ENCODE results near the gene TJP1.
"Not testable (repeated sequence)": the region's sequence is repeated elsewhere in the genome, so short reads cannot be mapped to it uniquely, and the experiment has no call there.

The TJP1 gene

DNA sequence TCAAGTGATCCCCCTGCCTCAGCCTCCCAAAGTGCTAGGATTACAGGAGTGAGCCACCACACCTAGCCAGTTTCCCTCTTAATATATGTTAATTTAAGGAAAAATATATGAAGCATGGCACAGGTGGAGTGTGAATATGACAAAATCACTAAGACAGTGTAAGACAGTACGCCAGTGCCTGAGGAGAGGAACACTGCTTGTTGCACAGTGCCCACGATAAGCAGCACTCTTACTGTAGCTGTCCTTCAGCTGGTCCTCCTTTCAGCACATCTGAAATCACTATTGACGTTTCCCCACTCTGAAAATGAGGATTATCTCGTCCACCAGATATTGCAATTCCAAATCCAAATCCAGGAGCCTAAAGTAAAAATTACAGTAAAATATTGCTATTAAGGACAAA, 49.3 kb downstream of the TJP1 start:
- H3K4me3 ChIP-seq (ENCODE audit: low read depth, low read length), result no peak overlapping the region
- TF ChIP-seq, protein P1, sequence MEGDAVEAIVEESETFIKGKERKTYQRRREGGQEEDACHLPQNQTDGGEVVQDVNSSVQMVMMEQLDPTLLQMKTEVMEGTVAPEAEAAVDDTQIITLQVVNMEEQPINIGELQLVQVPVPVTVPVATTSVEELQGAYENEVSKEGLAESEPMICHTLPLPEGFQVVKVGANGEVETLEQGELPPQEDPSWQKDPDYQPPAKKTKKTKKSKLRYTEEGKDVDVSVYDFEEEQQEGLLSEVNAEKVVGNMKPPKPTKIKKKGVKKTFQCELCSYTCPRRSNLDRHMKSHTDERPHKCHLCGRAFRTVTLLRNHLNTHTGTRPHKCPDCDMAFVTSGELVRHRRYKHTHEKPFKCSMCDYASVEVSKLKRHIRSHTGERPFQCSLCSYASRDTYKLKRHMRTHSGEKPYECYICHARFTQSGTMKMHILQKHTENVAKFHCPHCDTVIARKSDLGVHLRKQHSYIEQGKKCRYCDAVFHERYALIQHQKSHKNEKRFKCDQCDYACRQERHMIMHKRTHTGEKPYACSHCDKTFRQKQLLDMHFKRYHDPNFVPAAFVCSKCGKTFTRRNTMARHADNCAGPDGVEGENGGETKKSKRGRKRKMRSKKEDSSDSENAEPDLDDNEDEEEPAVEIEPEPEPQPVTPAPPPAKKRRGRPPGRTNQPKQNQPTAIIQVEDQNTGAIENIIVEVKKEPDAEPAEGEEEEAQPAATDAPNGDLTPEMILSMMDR (IDR thresholded peaks at IDR 0.05; ENCODE audit: low read depth, low read length), result no peak

DNA sequence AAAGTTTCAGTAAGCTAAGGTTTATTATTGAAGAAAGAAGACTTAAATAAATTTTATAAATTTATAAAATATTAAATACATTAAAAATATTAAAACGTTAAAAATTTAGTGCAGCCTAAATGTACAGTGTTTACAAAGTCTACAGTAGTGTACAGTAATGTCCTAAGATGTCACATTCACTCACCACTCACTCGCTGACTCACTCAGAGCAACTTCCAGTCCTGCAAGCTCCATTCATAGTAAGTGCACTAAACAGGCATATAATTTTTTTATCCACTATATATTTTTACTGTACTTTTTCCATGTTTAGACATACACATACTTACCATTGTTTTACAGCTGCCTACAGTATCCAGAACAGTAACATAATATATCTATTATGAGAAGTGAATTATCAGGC, 51.5 kb downstream of the TJP1 start:
- H3K4me3 ChIP-seq (ENCODE audit: low read depth, low read length), result no peak overlapping the region
- TF ChIP-seq, protein P1 (IDR thresholded peaks at IDR 0.05; ENCODE audit: low read depth, low read length), result no peak

DNA sequence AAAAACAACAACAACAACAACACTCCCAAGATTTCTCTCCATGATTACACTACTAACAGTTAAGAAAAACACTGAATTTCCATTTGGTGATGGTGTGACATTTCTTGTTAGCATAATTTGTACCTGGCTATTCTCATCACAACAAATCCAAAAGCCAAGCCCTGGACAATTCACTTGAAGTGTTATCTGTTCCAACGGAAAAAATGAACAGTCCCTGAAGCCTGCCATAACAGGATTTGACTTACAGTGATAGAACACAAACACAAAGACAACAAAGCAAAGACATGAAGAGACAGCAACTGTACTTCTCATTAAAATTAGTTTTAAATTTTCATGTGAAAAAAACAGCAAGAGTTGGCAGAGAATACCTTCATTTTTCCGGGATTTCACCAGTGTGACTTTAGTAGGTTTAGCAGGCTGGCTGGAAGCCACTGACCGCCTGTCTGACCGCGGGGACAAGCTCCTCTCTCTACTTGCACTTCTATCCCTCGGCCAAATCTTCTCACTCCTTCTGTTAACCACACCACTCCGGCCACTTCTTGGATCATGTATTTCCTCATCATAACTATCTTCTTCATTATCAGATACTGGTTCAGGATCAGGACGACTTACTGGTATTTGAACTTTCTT, 56.3 kb downstream of the TJP1 start:
- no peak overlapping the region for H3K4me3 ChIP-seq (ENCODE audit: low read depth, low read length)
- TF ChIP-seq, protein P1 (IDR thresholded peaks at IDR 0.05; ENCODE audit: low read depth, low read length), result no peak

DNA sequence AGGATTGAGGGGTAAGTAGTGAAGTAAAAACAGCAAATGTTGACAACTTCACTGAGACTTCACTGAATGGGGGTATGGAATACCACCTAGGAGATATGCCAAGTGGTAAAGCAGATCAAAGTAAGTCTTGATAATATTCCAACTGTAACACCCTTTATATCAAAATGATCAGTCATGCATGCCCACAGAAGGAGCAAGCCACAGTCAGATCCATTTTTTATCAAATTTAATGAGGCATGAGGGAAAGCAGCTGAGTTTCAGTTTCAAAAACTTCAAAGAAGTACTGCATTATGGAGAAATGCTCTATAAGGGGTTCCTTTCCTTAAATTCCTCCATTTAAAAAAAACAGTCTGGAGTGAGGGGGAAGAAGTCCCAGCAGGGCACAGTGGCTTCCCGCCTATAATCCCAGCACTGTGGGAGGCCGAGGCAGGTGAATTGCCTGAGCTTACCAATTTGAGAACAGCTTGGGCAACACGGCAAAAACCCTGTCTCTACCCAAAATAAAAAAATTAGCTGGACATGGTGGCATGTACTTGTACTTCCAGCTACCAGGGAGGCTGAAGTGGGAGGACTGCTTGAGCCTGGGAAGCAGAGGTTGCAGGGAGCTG, 56.9 kb downstream of the TJP1 start:
- TF ChIP-seq, protein P1 (IDR thresholded peaks at IDR 0.05; ENCODE audit: low read depth, low read length), result no peak
- no peak overlapping the region for H3K4me3 ChIP-seq (ENCODE audit: low read depth, low read length)

DNA sequence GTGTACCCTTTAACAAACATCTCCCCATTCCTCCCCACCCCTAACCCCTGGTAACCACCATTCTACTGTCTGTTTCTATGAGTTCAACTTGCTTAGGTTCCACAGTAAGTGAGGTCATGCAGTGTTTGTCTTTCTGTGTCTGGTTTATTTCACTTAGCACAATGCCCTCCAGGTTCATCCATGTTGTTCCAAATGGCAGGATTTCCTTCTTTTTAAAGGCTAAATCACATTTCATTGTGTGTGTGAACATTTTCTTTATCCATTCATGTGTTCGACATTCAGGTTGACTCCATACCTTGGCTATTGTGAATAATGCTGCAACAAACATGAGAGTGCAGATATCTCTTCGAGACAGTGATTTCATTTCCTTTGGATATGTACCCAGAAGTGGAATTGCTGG, 62.7 kb downstream of the TJP1 start:
- TF ChIP-seq, protein P1 (IDR thresholded peaks at IDR 0.05; ENCODE audit: low read depth, low read length), result no peak
- no peak overlapping the region for H3K4me3 ChIP-seq (ENCODE audit: low read depth, low read length)

DNA sequence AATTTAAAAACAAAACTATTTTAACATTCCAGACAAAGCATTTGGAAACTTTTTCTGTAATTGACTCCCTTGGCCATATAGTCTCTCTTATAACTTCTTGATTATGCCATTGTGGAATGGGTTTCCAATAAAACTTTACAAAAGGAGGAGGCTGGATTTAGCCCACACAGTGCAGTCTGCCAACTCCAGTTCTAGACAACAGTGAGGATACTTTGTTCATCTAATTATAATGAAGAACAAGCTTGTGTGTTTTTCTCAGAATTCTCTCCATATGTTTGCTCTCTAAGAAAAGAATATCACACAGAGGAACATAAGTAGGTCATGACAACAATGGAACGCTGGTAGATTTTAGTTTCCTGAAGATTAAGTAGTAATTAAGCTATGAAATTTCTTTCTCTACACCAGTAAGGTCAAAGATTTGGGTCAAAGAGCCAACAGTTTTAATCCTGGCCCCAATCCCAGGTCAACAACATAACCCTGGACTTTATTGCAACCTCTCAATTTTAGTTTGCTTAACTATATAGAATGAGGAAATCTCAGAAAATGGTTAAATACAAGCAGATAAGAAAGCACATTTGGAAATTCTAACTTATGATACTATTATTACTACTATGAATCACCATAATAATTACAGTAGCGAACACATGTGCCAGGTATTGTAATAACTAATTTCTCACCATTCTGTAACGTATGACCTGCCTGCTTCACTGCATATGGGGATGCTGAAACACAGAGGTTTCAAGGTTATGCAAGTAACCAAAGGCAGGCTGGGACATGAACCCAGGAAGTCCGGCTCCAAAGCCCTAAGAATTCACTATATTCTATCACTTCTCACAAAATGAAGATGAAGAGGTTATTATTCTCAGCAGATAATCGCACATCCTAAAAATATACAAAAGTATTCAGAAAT, 65.7 kb downstream of the TJP1 start:
- H3K4me3 ChIP-seq (ENCODE audit: low read depth, low read length), result no peak overlapping the region

DNA sequence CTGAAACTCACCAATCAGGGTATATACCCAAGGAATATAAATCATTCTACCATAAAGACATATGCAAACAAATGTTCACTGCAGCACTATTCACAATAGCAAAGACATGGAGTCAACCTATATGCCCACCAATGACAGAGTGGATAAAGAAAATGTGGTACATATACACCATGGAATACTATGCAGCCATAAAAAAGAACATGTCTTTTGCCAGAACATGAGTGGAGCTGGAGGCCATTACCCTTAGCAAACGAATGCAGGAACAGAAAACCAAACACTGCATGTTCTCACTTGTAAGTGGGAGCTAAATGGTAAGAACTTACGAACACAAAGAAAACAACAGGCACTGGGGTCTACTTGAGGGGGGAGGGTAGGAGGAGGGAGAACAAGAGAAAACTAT, 68.3 kb downstream of the TJP1 start:
- H3K4me3 ChIP-seq (ENCODE audit: low read depth, low read length), result not testable (repeated sequence)

More for the DNA sequence above, 65.7 kb downstream of the TJP1 start:
- TF ChIP-seq, protein P1 (IDR thresholded peaks at IDR 0.05; ENCODE audit: low read depth, low read length), result no peak

Measured in WI38 (cell line).